Measurements from ENCODE around the gene OST4.
A peak's percentile ranks its signal among the peaks of the same experiment; 100 is the strongest.
"Not testable (repeated sequence)": the region's sequence is repeated elsewhere in the genome, so short reads cannot be mapped to it uniquely, and the experiment has no call there.

OST4 gene

DNA sequence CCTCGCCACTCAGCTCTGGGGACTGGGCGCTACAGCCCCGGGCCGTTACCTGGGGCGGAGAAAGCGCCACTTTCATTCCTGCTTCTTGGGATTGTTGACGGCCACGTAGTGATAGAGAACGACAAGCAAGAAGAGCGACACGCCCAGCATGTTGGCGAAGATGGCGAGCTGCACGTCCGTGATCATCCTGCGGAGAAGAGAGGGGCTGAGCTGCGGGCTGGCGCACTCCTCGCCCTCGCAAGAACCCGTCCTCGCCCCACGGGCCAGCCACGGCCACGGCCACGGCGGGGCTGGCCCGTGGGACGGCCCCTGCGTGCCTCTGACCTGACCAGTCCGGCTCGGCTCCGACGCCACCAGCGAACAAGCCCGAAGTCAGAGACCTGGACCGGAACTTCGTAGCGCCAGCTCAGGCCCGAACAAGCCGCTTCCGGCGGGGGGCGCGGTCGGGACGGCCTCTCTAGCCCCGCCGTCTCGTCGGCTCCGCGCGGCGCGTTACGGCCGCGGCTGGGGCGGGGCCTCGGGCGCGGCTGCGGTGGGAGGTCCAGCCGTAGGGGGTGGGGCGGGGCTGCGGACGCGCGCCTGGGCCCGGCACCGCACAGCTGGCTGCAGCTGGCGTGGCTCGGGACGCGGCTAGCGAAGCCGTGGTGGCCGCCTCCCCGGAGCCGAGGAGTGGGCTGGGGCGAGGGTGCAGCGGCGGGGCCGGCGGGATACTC, at the start of gene OST4:
Gene OST4, minus strand, starts transcription at position 378 of the 713 bp plus-strand sequence.
- peak; percentile 92 for DNase-seq

DNA sequence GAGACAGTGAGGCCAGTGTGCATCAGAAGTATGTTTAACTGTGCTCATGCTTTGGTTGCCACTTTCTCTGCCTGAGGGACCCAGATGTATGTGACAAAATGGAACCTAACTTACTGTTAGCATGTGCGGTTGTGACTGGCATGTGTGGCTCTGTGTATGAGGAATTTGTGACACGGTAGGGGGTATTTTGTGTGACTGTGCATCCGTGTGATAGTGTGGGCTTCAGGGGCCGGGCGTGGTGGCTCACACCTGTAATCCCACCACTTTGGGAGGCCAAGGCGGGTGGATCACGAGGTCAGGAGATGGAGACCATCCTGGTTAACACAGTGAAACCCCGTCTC, 47.8 kb upstream of the OST4 start:
- not testable (repeated sequence) for DNase-seq

DNA sequence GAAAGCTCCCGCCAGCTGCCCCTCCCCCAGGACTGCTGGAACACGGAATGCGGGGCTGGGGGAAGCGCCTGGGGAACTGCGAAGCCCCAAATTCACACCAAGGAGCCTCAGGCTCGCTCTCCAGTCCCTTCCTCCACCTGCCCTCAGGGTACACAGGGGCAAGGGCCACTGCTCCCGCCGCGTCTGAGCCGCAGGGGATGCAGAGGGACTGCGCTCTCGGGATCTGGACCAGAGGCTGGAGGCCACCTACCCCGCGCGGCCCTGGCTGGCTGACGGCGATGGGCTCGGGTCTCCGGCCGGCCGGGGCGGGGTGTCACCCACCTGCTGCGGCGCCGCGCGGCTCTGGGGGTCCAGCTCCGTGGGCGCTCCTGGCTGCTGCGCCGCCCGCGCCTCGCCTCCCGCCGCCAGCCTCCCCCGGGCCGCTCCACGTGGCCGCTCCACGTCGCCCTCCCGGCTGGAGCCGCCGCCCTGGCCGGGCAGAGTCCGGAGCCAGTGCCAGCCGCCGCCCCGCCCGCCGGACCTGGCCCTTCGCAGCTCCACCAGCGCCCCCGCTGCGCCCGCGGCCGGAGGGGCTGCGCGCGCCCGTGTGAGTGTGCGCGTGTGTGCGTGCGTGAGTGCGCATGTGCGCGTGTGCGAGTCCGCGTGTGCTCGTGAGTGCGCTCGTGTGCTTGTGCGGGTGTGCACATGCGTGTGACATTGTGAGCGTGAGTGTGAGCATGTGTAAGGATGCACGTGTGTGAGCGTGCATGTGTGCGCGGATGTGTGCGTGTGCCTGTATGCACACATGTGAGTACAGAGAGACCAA, 47.3 kb upstream of the OST4 start, which contains the start of gene CGREF1:
Gene CGREF1, minus strand, starts transcription at position 604 of the 805 bp plus-strand sequence. CDS start 14,762 bp downstream, outside the sequence.
- peak; percentile 12 for DNase-seq

DNA sequence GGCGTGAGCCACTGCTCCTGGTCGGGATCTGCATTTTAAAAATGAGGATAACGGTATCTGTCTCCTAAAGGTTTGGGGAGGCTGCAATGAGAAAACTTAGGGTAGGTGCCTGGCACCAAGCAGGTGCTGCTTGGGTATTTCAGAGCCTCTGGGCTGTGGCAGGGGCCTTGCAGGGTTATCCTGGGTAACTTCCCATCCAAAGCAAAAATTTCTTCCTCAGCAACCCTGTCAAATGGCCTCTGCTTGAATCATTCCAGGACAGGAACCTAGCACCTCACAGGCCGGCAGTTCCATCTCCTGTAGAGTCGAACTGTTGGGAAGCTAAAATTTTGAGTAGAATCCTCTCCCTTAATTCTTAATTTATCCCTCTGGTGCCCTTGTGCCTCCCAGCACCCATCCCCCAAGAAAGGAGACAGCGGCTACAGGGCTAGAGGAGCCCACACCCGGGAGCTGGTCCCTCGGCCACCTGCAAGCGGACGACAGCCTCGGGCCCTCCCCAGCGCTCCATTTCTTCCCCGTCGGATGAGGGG, 46.6 kb upstream of the OST4 start:
- no peak for DNase-seq

DNA sequence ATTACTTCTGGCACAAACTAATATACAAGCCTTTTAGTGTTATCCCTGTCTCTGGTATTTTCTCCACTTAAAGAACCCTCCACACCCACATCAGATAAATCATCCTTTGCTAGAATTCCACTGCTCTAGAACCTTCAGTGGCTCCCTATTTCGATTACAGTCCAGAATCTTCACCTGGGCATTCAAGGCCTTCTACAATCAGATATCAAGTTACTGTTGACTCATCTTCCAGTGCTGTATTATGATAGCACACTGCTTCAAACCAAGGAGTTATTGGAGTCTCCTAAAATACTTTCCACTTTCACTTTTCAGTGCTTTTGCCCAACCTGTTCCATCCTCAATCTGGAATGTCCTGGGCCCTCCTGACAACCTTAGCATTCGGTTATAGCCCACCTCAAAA, 44.1 kb upstream of the OST4 start:
- DNase-seq = no peak

DNA sequence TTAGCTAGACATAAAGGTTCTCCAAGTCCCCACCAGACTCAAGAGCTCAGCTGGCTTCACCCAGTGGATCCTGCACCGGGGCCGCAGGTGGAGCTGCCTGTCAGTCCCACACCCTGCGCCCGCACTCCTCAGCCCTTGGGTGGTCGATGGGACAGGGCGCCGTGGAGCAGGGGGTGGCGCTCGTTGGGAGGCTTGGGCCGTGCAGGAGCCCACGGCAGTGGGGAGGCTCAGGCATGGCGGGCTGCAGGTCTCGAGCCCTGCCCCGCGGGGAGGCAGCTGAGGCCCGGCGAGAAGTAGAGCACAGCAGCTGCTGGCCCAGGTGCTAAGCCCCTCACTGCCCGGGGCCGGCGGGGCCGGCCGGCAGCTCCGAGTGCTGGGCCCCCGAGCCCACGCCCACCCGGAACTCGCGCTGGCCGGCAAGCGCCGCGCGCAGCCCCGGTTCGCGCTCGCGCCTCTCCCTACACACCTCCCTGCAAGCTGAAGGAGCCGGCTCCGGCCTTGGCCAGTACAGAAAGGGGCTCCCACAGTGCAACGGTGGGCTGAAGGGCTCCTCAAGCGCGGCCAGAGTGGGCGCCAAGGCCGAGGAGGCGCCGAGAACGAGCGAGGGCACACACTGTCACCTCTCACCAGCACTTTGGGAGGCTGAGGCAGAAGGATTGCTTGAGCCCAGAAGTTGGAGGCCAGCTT, 40.1 kb upstream of the OST4 start:
- not testable (repeated sequence) for DNase-seq

DNA sequence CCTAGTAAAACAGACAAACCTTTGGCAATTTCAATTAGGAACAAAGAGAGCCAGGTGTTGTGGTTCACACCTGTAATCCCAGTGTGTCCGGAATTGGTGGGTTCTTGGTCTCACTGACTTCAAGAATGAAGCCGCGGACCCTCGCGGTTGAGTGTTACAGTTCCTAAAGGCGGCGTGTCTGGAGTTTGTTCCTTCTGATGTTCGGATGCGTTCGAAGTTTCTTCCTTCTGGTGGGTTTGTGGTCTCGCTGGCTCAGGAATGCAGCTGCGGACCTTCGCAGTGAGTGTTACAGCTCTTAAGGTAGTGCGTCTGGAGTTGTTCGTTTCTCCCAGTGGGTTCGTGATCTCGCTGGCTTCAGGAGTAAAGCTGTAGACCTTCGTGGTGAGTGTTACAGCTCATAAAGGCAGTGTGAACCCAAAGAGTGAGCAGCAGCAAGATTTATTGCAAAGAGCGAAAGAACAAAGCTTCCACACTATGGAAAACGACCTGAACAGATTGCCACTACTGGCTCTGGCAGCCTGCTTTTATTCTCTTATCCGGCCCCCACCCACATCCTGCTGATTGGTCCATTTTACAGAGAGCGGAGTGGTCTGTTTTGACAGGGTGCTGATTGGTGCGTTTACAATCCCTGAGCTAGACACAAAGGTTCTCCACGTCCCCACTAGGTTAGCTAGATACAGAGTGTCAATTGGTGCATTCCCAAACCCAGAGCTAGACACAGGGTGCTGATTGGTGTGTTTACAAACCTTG, 39.3 kb upstream of the OST4 start:
- DNase-seq = not testable (repeated sequence)

DNA sequence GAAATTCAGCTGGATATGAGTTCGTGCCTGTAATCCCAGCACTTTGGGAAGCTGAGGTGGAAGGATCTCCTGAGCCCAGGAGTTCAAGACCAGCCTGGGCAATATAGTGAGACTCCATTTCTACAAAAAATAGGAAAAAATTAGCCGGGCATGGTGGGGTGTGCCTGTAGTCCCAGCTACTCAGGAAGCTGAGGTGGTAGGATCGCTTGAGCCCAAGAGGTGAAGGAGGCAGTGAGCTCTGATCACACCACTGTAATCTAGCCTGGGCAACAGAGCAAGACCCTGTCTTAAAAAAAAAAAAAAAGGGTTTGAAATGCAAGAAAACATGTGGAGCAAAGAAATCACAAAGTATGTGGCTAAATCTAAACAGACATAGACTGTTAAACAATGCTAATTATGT, 37.6 kb upstream of the OST4 start:
- DNase-seq = no peak

DNA sequence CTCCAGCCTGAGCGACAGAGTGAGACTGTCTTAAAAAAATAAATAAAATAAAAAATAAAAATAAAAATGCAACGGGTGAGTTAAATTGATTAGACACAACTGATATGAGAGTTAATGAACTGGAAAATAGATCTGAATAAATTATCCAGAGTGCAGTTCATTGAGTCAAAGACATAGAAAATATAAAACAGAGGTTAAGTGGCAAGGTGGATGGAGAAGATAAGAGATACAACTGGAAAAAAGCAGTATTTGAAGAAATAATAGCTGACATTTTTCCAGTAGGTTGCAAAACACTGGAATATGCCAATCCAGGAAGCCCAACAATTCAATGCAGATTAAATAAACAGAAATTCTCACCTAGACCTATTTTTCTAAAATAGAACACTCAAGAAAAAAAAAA, 36.8 kb upstream of the OST4 start:
- no peak for DNase-seq

DNA sequence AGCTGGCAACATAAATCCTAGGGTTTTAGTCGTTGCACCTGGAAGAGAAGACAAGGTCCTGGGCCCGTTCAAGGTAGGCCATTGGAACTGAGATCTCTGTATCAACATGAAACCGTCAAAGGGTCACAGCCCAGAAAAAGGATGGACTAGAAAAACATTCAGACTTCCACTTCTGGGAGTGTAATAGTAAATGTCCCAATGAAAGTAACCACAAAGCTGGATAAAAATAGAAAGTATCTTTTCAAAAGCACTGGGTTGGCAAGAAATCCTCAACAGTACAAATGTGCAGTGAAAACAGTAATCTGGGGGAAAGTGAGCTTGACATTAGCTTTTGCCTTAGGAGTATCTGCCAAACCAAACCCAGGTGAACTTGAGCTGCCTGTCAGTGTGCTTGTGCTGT, 34.5 kb upstream of the OST4 start:
- DNase-seq = no peak

DNA sequence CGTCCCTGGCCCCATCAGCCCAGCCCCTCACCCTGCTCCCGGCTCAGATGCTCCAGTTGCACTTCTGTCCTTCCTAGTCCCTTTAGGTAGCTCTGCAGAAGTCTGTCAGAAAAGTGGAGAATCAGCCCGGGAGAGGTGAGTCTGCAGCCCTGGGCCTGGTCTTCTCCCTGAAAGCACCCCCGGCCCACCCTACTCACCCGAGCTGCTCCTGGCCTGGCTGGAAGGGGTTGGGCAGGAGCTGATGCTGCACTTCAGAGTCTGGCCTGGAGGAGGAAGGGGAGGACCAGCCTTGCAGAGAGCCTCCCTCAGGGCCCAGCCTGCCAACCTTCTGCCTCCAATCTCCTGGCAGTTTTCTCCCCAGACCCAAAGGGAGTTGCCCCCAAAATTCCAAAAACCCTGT, 30.9 kb upstream of the OST4 start:
- no peak for DNase-seq

DNA sequence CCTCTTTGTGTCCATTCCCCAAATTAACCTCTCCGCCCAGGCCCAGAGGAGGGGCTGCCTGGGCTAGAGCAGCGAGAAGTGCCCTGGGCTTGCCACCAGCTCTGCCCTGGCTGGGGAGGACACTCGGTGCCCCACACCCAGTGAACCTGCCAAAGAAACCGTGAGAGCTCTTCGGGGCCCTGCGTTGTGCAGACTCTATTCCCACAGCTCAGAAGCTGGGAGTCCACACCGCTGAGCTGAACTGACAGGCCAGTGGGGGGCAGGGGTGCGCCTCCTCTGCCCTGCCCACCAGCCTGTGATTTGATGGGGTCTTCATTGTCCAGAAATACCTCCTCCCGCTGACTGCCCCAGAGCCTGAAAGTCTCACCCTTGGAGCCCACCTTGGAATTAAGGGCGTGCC, 28.6 kb upstream of the OST4 start:
- no peak for DNase-seq

DNA sequence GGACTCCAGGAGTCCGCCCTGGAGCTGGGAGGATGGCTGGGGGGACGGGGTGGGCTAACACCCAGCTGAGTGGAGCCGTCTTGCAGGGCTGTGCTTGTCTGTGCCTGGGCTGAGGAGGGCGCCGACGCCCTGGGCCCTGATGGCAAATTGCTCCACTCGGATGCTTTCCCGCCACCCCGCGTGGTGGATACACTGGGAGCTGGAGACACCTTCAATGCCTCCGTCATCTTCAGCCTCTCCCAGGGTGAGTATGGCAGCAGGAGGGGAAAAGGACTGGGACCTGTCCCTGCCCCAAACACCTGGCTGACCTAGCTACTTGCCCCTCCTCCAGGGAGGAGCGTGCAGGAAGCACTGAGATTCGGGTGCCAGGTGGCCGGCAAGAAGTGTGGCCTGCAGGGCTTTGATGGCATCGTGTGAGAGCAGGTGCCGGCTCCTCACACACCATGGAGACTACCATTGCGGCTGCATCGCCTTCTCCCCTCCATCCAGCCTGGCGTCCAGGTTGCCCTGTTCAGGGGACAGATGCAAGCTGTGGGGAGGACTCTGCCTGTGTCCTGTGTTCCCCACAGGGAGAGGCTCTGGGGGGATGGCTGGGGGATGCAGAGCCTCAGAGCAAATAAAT, 28.0 kb upstream of the OST4 start:
- no peak for DNase-seq

DNA sequence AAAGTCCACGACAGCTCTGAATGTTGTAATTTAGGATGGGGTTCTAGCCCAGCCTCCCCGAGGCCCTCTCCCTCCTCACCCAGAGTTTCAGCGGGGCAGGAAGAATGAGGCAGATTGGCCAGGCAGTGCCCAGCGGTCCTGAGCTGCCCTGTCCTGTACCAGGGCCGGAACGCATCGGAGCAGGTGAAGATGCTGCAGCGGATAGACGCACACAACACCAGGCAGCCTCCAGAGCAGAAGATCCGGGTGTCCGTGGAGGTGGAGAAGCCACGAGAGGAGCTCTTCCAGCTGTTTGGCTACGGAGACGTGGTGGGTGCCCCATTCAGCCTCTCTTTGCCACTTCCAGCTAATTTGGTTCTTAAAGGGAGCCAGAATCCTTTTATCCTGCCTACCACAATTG, 25.9 kb upstream of the OST4 start:
- no peak for DNase-seq

DNA sequence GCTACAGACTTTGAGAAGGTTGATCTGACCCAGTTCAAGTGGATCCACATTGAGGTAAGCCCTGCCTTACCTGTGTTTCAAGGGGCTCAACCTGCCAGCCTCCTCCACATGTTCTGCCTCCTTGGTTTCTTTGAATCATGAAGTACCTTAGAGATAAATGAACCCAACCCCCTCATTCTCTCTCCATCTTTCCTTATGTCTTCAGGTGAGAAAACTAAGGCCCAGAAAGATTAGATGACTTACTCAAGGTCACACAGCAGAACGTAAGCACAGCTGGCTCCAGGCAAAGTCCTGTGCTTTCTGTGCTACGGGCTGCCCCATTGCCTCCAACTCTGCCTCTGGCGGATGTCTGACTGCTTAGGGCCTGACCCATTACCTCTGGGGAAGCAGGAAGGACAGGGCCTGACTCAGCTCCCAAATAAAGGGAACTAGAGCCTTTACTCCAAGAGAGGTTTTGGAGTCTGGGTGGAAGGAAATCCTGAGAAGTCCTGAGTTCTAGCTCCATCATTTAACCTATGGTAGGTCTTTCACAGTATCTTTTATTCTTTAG, 25.4 kb upstream of the OST4 start:
- no peak for DNase-seq

DNA sequence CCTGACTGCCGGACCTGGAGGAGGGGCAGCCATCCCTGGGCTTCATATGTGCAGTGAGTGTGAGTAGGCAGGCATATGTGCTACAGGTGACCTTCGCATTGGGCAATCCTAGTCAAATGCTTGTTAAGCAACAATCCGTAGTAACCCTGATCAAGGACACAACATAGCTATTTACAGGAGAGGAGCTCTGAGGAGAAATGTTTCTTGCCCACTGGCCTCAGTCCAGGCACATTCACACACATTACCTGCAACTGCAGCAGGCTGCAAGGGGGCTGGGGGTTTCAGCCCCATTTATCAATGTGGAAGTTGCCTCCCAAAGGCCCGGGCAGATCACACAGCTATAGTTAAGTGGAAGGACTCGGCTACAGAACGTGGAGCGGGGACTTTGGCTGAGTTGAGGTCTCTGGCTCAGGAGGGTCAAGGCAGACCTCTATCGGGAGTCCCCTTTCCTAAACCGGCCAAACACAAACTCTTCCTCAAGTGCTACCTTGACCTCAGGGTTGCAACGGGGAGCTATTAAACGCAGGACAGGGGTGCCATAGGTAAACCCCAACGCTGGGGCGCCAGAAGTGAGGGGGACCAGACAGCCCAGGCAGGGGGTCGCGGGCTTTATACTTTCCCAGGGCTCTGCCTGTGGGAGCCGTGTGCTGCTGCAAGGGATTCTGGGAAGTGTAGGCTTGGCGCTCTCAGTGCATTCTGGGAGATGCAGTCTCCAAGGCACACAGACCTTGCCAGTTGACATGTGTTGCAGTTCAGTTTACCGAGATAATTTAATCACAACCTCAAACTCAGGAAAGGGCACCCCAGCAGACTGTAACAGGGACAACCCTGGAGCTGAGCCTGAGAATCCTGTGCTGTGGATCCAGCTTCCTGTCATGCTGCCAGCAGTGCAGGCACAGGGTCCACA, 24.5 kb upstream of the OST4 start:
- DNase-seq = peak; percentile 59

DNA sequence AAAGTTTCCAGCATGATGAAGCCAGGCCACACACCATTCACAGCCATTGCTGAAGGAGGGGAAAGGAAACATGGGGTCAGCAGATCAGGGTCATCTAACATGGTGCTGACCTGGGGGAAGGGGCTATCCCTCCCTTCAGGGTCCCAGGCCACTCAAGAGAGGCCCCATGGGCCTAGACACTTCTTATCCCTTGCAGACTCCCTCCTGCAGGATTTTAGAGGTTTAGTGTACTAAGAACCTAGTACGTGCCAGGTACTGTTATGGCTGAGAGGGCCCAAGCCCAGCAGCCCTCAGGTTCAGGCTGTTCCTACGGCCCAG, 23.9 kb upstream of the OST4 start:
- DNase-seq = no peak

DNA sequence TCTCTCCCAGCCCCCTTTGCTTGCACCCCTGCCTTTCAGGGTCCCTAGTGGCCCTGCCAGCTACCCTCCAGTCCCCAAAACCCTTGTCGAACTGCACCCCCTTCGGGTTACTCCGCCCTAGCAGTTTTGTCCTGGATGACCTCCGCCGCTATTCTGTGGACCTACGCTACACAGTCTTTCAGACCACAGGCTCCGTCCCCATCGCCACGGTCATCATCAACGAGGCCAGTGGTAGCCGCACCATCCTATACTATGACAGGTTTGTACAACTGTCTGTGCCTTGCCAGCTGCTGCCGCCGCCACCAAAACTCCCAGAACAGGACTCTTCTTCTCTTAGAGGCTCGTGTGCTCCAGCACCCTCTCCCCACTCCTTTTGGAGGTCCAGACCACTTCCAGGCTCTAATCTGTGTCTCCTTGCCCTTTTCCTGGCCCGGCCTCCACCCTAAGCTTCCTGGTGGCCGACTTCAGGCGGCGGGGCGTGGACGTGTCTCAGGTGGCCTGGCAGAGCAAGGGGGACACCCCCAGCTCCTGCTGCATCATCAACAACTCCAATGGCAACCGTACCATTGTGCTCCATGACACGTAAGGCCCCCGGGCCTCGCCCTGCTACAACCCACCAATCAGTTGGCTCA, 23.0 kb upstream of the OST4 start:
- no peak for DNase-seq

DNA sequence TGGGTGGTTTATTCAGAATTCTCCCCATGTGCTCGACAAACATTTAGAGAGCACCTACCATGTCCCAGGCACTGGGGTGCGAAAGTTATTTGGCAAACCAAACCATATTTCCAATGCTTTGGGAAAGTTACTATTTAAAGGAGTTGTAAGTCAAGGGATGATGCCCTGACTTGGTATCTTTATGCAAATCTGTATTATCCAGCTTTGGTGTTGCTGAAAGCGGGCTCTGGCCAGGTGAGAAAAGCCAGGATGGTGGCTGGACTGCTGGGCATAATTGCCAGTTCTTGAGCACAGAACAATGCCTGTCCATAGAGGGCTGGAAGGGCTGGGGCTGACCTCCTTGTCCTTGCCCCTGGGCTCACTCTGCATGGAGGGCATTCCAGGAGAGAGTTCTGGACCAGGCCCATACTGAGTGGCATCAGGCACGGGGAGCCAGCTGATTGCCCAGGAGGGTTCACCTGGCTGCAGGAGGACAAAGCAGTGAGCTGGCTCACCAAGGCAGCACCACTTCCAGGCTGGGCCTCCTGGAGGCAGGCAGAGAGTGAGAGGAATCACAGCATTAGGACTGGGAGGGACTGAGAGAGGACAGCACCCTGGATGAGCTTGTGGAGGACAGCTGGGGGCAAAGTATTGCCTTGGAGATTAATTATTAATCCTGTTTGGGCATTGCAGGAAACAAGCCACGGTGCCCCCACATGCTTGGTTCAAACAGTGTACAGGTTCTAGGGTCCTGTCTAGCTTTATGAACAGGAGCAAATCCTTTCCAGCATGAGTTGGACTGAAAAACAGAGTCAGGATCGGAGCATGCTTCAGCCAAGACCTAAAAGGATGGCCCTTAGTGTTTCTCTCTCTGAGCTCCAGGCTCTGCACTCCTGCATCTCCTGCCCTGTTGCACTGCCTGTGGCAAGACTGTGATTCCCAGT, 22.2 kb upstream of the OST4 start:
- no peak for DNase-seq
